DND-41 (cell line): ENCODE measurements around the gene DSCAML1.

Source experiments
- CTCF ChIP-seq: IDR thresholded peaks from 2 replicates; pipeline ENCODE4 v1.5.1; 2012; ENCODE audit warnings: borderline replicate concordance, low read length, moderate library complexity, mild to moderate bottlenecking; ENCODE audit not compliant: poor library complexity, severe bottlenecking; ENCODE audit errors: extremely low read depth
- EZH2 ChIP-seq: IDR thresholded peaks from 3 replicates; pipeline ENCODE4 v1.6.1; 2012; ENCODE audit warnings: borderline replicate concordance, low read depth, mild to moderate bottlenecking, moderate library complexity, low read length, inconsistent platforms; ENCODE audit not compliant: severe bottlenecking

- TF ChIP-seq CTCF (no peak), EZH2 (no peak)
These were observed 237.3 kb downstream of the DSCAML1 start for GRCh38 chr11:117559698-117560097.
